IPS-18c (cell line): ENCODE results near the gene GNB5.
A peak's percentile ranks its signal among the peaks of the same experiment; 100 is the strongest.
"Not testable (repeated sequence)": the region's sequence is repeated elsewhere in the genome, so short reads cannot be mapped to it uniquely, and the experiment has no call there.

ENCODE experiments used
- H3K4me3 ChIP-seq: 2 replicates; pipeline ENCODE4 v1.7.0; 2013; ENCODE audit warnings: low read depth, mild to moderate bottlenecking, low read length, moderate library complexity; ENCODE audit not compliant: insufficient read depth
- H3K9me3 ChIP-seq: one replicate; pipeline ENCODE4 v1.6.1; 2013; ENCODE audit warnings: mild to moderate bottlenecking, low read length, moderate library complexity; ENCODE audit not compliant: control insufficient read depth, insufficient read depth

GNB5 gene

GRCh38 chr15:52180851-52181450 lies 10.2 kb downstream of the GNB5 start:
- Histone ChIP-seq H3K4me3 (peak overlapping the region; percentile 88; the same call in 1 of the 2 replicates), H3K9me3 (no peaks in the 10 kb centered on the region)

GRCh38 chr15:52180196-52180835 lies 10.9 kb downstream of the GNB5 start:
- Histone ChIP-seq H3K9me3 (no peaks in the 10 kb centered on the region), H3K4me3 (peak overlapping the region; percentile 88)

GRCh38 chr15:52179278-52180195 lies 11.7 kb downstream of the GNB5 start:
- peak overlapping the region; percentile 88 for H3K4me3 ChIP-seq
- H3K9me3 ChIP-seq, result no peaks in the 10 kb centered on the region

- Histone ChIP-seq H3K9me3 (no peaks in the 10 kb centered on the region), H3K4me3 (peak overlapping the region; percentile 88)
Observed at GRCh38 chr15:52178765-52179164, 12.4 kb downstream of the GNB5 start.

GRCh38 chr15:52172869-52173268 lies 18.3 kb downstream of the GNB5 start:
- Histone ChIP-seq H3K9me3 (no peaks in the 10 kb centered on the region), H3K4me3 (no peak overlapping the region)

- no peaks in the 10 kb centered on the region for H3K9me3 ChIP-seq
- no peak overlapping the region for H3K4me3 ChIP-seq
Observed at GRCh38 chr15:52171807-52172206, 19.4 kb downstream of the GNB5 start.

GRCh38 chr15:52171386-52171785 lies 19.8 kb downstream of the GNB5 start:
- Histone ChIP-seq H3K4me3 (no peak overlapping the region), H3K9me3 (no peaks in the 10 kb centered on the region)

- not testable (repeated sequence) for H3K4me3 ChIP-seq, H3K9me3 ChIP-seq
Observed at GRCh38 chr15:52170199-52170598, 21.0 kb downstream of the GNB5 start.

- not testable (repeated sequence) for H3K9me3 ChIP-seq, H3K4me3 ChIP-seq
Observed at GRCh38 chr15:52165494-52166131, 25.6 kb downstream of the GNB5 start.

GRCh38 chr15:52164631-52165265 lies 26.4 kb downstream of the GNB5 start:
- no peaks in the 10 kb centered on the region for H3K9me3 ChIP-seq
- H3K4me3 ChIP-seq, result no peak overlapping the region

GRCh38 chr15:52163321-52164190 lies 27.6 kb downstream of the GNB5 start:
- Histone ChIP-seq H3K4me3 (no peak overlapping the region), H3K9me3 (no peaks in the 10 kb centered on the region)

- Histone ChIP-seq H3K4me3 (no peak overlapping the region), H3K9me3 (no peaks in the 10 kb centered on the region)
Observed at GRCh38 chr15:52162876-52163275, 28.3 kb downstream of the GNB5 start.

GRCh38 chr15:52162260-52162659 lies 28.9 kb downstream of the GNB5 start:
- Histone ChIP-seq H3K4me3 (no peak overlapping the region), H3K9me3 (no peaks in the 10 kb centered on the region)

- H3K4me3 ChIP-seq, result no peak overlapping the region
- H3K9me3 ChIP-seq, result no peaks in the 10 kb centered on the region
Observed at GRCh38 chr15:52161406-52161966, 29.7 kb downstream of the GNB5 start.

- H3K4me3 ChIP-seq, result no peak overlapping the region
- H3K9me3 ChIP-seq, result no peaks in the 10 kb centered on the region
Observed at GRCh38 chr15:52159645-52160044, 31.5 kb downstream of the GNB5 start.
